HG03135 (cell line): Measurements from ENCODE around the gene ZNF214.
"Not testable (repeated sequence)": the region's sequence is repeated elsewhere in the genome, so short reads cannot be mapped to it uniquely, and the experiment has no call there.

Experiments
- ATAC-seq: cut with Tn5 transposase; IDR thresholded peaks from one replicate; pipeline ENCODE4 v1.9.1; 2021; ENCODE audit warnings: mild to moderate bottlenecking, moderate library complexity; ENCODE audit not compliant: unreplicated experiment

Gene ZNF214

DNA sequence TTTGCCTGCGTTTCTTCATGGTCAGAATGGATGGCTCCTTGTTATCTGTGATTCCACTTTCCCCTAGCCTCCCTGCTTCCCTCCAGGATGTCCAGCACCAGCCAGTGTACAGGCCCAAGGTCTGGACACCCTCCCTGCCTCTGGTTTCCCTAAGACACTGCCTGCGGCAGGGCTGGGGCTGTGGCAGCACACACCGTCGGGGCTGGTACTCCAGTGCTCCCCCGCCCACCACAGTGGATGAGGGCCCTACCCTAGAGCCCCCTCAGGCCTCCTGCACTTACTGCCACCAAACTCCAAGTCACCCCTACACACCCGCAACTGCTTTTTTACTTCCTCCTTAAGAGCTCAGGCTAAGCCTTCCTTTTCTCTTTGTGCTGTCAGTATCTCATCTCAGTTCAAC, 28.9 kb downstream of the ZNF214 start:
- no peak for ATAC-seq

DNA sequence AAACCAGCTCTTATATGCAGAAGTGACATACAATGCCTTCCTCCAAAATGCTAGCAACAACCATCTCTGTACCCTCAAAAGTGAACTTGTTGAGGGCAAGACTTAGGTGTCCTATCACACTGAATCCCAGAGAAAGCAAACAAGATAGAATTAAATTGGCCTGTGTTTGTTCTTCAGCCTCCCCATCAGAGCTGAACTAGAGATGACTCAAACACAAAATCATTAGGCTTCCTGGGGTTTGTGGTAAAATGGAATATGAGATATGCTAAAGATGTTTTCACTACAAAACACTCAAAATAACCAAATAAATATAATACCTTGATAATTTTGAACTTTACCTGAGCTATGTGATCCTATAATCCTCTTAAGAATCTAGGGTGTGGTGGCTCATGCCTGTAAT, 31.6 kb downstream of the ZNF214 start:
- no peak for ATAC-seq

DNA sequence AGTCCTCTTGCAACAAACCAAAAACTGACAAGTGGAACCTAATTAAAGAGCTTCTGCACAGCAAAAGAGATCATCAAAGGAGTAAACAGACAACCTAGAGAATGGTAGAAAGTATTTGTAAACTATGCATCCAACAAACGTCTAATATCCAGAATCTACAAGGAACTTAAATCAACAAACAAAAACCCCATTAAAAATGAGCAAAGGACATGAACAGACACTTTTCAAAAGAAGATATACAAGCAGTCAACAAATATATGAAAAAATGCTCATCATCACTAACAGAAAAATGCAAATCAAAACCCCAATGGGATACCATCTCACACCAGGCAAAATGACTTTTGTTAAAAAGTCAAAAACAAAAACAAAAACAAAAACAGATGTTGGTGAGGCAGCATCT, 33.7 kb downstream of the ZNF214 start:
- no peak for ATAC-seq

DNA sequence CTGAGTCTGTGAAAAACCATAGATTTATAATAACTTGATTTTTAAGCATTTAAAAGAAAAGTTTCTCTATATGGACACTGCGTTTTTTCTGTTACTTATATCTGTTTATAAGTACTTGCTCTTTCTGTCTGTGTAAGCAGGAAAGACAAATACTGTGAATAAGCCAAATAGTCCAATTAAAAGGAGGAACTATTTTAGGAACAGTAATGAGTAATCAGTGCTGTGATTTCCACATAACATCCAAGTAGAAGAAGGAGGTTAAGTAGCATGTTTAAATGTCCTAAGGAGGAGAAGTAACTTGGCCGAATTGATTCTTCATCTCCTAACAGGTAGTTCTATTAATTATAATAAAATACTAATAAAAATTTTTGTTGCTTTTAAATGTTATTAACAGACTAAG, 40.8 kb downstream of the ZNF214 start:
- no peak for ATAC-seq

DNA sequence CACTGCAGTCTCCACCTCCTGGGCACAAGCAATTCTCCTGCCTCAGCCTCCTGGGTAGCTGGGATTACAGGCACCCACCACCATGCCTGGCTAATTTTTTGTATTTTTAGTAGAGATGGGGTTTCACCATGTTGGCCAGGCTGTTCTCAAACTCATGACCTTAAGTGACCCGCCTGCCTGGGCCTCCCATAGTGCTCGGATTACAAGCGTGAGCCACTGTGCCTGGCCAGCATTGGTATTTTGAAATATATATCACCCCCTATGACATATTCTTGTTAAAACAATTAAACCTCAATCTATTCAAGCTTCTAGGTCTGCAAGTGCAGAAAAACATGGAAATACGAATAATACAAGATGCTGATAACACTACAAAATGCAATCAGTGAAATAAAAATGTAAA, 50.3 kb downstream of the ZNF214 start:
- not testable (repeated sequence) for ATAC-seq

DNA sequence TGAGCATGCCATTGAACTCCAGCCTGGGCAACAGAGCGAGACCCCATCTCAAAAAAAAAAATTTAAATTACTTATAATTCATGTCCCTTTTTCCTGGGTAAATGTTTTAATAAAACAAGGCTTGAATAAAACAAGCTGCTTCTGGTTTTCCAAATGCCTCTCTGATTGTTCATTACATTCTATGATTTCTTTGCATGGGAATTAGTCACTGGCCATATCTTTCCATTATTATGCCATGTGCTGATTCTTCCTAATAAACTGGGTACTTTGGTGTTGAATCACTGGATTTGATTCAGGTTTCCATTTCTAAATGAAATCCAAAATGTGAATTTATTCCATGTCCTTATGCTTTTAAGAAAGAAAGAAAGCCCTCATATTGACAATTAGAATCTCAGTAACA, 51.3 kb downstream of the ZNF214 start:
- ATAC-seq, result no peak

DNA sequence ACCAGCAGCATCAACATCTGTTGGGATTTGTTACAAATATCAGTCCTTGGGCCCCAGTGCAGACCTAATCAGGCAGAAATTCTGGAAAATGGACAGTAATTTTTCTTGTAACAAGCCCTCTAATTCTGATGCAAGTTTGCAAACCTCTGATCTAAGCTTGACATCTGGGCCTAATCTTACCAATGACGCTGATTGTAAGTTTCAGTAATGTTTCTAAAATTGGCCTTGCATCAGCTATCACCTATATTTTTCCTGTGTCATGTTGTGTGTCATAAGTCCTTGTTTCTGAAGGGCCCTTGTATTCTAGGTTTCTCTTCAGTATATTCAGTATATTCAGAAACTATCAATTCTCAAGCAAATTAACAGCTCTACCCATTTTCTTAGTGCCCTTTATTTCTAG, 57.5 kb downstream of the ZNF214 start:
- ATAC-seq, result no peak

DNA sequence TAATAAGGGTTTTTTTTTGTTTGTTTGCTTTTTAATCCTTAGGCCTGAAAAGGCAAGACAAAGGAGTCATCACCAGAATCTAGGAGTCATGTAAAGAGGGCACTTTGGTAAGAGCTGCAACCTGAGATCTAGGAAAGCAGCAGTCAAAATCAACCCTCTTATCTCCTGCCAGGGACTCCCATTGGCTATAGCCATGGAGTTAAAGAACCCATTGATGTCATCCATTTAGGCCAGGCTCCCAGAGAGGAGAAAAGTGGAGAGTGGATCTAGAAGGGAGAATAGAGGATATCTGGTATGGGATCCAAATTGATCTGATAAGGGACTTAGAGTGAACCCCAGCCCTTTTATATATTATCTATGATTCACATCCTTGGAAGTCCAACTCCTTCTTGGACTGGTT, 58.0 kb downstream of the ZNF214 start:
- ATAC-seq, result no peak

DNA sequence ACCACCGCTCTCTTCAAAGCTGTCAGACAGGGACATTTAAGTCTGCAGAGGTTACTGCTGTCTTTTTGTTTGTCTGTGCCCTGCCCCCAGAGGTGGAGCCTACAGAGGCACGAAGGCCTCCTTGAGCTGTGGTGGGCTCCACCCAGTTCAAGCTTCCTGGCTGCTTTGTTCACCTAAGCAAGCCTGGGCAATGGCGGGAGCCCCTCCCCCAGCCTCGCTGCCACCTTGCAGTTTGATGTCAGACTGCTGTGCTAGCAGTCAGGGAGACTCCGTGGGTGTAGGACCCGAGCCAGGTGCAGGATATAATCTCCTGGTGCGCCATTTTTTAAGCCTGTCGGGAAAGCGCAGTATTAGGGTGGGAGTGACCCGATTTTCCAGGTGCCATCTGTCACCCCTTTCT, 65.9 kb downstream of the ZNF214 start:
- ATAC-seq, result not testable (repeated sequence)
